GM18907 (cell line): ENCODE results near the gene MED13.

Experiments used
- ATAC-seq: cut with Tn5 transposase; IDR thresholded peaks from one replicate; pipeline ENCODE4 v1.9.1; 2021; ENCODE audit warnings: mild to moderate bottlenecking, moderate library complexity; ENCODE audit not compliant: unreplicated experiment

Gene MED13

GRCh38 chr17:62062302-62062701 is 2.8 kb downstream of the MED13 start:
- ATAC-seq: no peak

- no peak for ATAC-seq
Measured at GRCh38 chr17:62059414-62059813, 5.7 kb downstream of the MED13 start.

GRCh38 chr17:62058611-62059010 is 6.5 kb downstream of the MED13 start:
- no peak for ATAC-seq

GRCh38 chr17:62057696-62058095 is 7.4 kb downstream of the MED13 start:
- ATAC-seq: no peak

- ATAC-seq: no peak
Measured at GRCh38 chr17:62052765-62053338, 12.2 kb downstream of the MED13 start.

- no peak for ATAC-seq
Measured at GRCh38 chr17:62051053-62051452, 14.0 kb downstream of the MED13 start.

- no peak for ATAC-seq
Measured at GRCh38 chr17:62049299-62049698, 15.8 kb downstream of the MED13 start.

- no peak for ATAC-seq
Measured at GRCh38 chr17:62048262-62048661, 16.8 kb downstream of the MED13 start.

- ATAC-seq: no peak
Measured at GRCh38 chr17:62045517-62045916, 19.6 kb downstream of the MED13 start.

- no peak for ATAC-seq
Measured at GRCh38 chr17:62045109-62045508, 20.0 kb downstream of the MED13 start.

GRCh38 chr17:62043602-62044001 is 21.5 kb downstream of the MED13 start:
- ATAC-seq: no peak

GRCh38 chr17:62043140-62043539 is 21.9 kb downstream of the MED13 start:
- ATAC-seq: no peak

- ATAC-seq: no peak
Measured at GRCh38 chr17:62038248-62038647, 26.8 kb downstream of the MED13 start.

- no peak for ATAC-seq
Measured at GRCh38 chr17:62033317-62033716, 31.8 kb downstream of the MED13 start.

GRCh38 chr17:62032480-62032879 is 32.6 kb downstream of the MED13 start:
- ATAC-seq: no peak

GRCh38 chr17:62030264-62030663 is 34.8 kb downstream of the MED13 start:
- no peak for ATAC-seq

- no peak for ATAC-seq
Measured at GRCh38 chr17:62024866-62025265, 40.2 kb downstream of the MED13 start.

- ATAC-seq: no peak
Measured at GRCh38 chr17:62017912-62018311, 47.2 kb downstream of the MED13 start.

- no peak for ATAC-seq
Measured at GRCh38 chr17:62017496-62017895, 47.6 kb downstream of the MED13 start.

- ATAC-seq: no peak
Measured at GRCh38 chr17:62014526-62014925, 50.6 kb downstream of the MED13 start.

GRCh38 chr17:62009220-62009619 is 55.9 kb downstream of the MED13 start:
- no peak for ATAC-seq

GRCh38 chr17:62008294-62008693 is 56.8 kb downstream of the MED13 start:
- no peak for ATAC-seq

GRCh38 chr17:62004388-62004787 is 60.7 kb downstream of the MED13 start:
- no peak for ATAC-seq
